Parathyroid adenoma (tissue), 2 donors: Measurements from ENCODE around the gene ALX4.

Source experiments
- H2AFZ ChIP-seq: fragments of 300-600 bp; sonication (generic); one replicate; pipeline ENCODE4 v1.7.0; 2017; ENCODE audit warnings: antibody characterized with exemption, mild to moderate bottlenecking
- H3K27ac ChIP-seq: fragments of 300-600 bp; sonication (generic); one replicate; pipeline ENCODE4 v1.7.0; 2017
- H3K27me3 ChIP-seq: fragments of 300-600 bp; sonication (generic); one replicate; pipeline ENCODE4 v1.7.0; 2017; ENCODE audit warnings: low read length; ENCODE audit not compliant: control insufficient read depth, insufficient read depth
- H3K36me3 ChIP-seq: fragments of 300-600 bp; sonication (generic); one replicate; pipeline ENCODE4 v1.7.0; 2017; ENCODE audit warnings: low read length; ENCODE audit not compliant: control insufficient read depth, insufficient read depth
- H3K4me1 ChIP-seq: fragments of 300-600 bp; sonication (generic); one replicate; pipeline ENCODE4 v1.7.0; 2017; ENCODE audit warnings: control low read depth
- H3K4me2 ChIP-seq: fragments of 300-600 bp; sonication (generic); one replicate; pipeline ENCODE4 v1.7.0; 2017; ENCODE audit warnings: low read length
- H3K4me3 ChIP-seq: fragments of 300-600 bp; sonication (generic); one replicate; pipeline ENCODE4 v1.7.0; 2017; ENCODE audit warnings: low read depth, low read length
- H3K79me2 ChIP-seq: fragments of 300-600 bp; sonication (generic); one replicate; pipeline ENCODE4 v1.7.0; 2017; ENCODE audit warnings: control low read depth
- H3K9ac ChIP-seq: fragments of 300-600 bp; sonication (generic); one replicate; pipeline ENCODE4 v1.7.0; 2017; ENCODE audit warnings: mild to moderate bottlenecking
- H3K9me3 ChIP-seq: fragments of 300-600 bp; sonication (generic); one replicate; pipeline ENCODE4 v1.7.0; 2017; ENCODE audit warnings: low read length; ENCODE audit not compliant: control insufficient read depth
- CTCF ChIP-seq: fragments of 300-600 bp; sonication (generic); IDR thresholded peaks from one replicate; pipeline ENCODE4 v1.7.0; 2017; ENCODE audit warnings: antibody characterized with exemption, mild to moderate bottlenecking
- donor health status: primary hyperparathyroidism.

The ALX4 gene

GRCh38 chr11:44223238-44223637 lies 86.7 kb downstream of the ALX4 start:
- H3K36me3 ChIP-seq, result no peaks in the 10 kb centered on the region
- H3K4me1 ChIP-seq, result no peaks in the 10 kb centered on the region
- H3K79me2 ChIP-seq, result no peaks in the 10 kb centered on the region
- no peak overlapping the region for H2AFZ ChIP-seq
- H3K4me2 ChIP-seq, result no peak overlapping the region
- no peaks in the 10 kb centered on the region for H3K27me3 ChIP-seq
- no peak overlapping the region for H3K9ac ChIP-seq
- no peak for TF ChIP-seq CTCF
- H3K9me3 ChIP-seq, result no peaks in the 10 kb centered on the region
- H3K27ac ChIP-seq, result no peak overlapping the region
- H3K4me3 ChIP-seq, result no peak overlapping the region

- no peaks in the 10 kb centered on the region for H3K9me3 ChIP-seq
- H3K9ac ChIP-seq, result no peak overlapping the region
- H3K4me1 ChIP-seq, result no peaks in the 10 kb centered on the region
- no peak for TF ChIP-seq CTCF
- no peak overlapping the region for H3K27ac ChIP-seq
- no peaks in the 10 kb centered on the region for H3K79me2 ChIP-seq
- no peaks in the 10 kb centered on the region for H3K36me3 ChIP-seq
- H2AFZ ChIP-seq, result no peak overlapping the region
- H3K4me3 ChIP-seq, result no peak overlapping the region
- no peaks in the 10 kb centered on the region for H3K27me3 ChIP-seq
- H3K4me2 ChIP-seq, result no peak overlapping the region
Measured at GRCh38 chr11:44221992-44222391, 87.9 kb downstream of the ALX4 start.

- Histone ChIP-seq H3K36me3 (no peaks in the 10 kb centered on the region), H3K4me3 (no peak overlapping the region), H3K27me3 (no peaks in the 10 kb centered on the region), H3K4me2 (no peak overlapping the region), H2AFZ (no peak overlapping the region), H3K27ac (no peak overlapping the region), H3K9me3 (no peaks in the 10 kb centered on the region), H3K79me2 (no peaks in the 10 kb centered on the region), H3K4me1 (no peaks in the 10 kb centered on the region), H3K9ac (no peak overlapping the region)
- no peak for TF ChIP-seq CTCF
Measured at GRCh38 chr11:44221456-44221855, 88.5 kb downstream of the ALX4 start.

GRCh38 chr11:44219830-44220796 lies 89.8 kb downstream of the ALX4 start:
- Histone ChIP-seq H3K27me3 (no peaks in the 10 kb centered on the region), H3K36me3 (no peaks in the 10 kb centered on the region), H3K4me2 (no peak overlapping the region), H3K4me1 (no peaks in the 10 kb centered on the region), H3K9ac (no peak overlapping the region), H3K9me3 (no peaks in the 10 kb centered on the region), H2AFZ (no peak overlapping the region), H3K79me2 (no peaks in the 10 kb centered on the region), H3K27ac (no peak overlapping the region), H3K4me3 (no peak overlapping the region)
- TF ChIP-seq CTCF, result no peak

- H3K27me3 ChIP-seq, result no peaks in the 10 kb centered on the region
- no peak overlapping the region for H2AFZ ChIP-seq
- TF ChIP-seq CTCF, result no peak
- no peaks in the 10 kb centered on the region for H3K79me2 ChIP-seq
- no peaks in the 10 kb centered on the region for H3K4me1 ChIP-seq
- H3K9ac ChIP-seq, result no peak overlapping the region
- H3K9me3 ChIP-seq, result no peaks in the 10 kb centered on the region
- H3K27ac ChIP-seq, result no peak overlapping the region
- H3K36me3 ChIP-seq, result no peaks in the 10 kb centered on the region
- H3K4me3 ChIP-seq, result no peak overlapping the region
- no peak overlapping the region for H3K4me2 ChIP-seq
Measured at GRCh38 chr11:44217432-44217831, 92.5 kb downstream of the ALX4 start.
